Hematopoietic multipotent progenitor cell treated with erythropoietin and hydrocortisone succinate and interleukin-3 and kit ligand, for 6 days (in vitro differentiated cells): ENCODE measurements around the gene NDUFS3.

Experiments
- DNase-seq: peaks from one replicate; pipeline ENCODE4 v3.0.0-alpha.2; 2015

NDUFS3 gene

DNA sequence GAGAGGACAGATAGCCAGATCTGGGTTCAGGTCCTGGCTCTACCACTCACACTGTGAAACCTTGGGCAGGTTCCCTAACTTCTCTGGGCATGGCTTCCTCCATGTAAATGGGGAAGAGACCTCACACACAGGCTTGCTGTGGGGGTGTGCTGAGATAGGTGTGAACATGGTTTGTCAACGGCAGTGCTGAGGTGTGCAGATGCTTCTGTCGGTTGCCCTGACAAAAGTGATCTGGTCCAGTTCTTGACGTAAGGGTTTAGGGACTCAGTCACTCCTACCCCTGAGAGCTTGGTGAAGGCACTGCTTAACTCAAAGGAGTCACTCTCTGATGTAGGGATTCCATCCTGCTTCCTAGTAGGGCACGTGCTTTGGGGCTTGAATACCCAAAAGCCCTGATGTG lies 13.4 kb downstream of the NDUFS3 start:
- DNase-seq: no peak

DNA sequence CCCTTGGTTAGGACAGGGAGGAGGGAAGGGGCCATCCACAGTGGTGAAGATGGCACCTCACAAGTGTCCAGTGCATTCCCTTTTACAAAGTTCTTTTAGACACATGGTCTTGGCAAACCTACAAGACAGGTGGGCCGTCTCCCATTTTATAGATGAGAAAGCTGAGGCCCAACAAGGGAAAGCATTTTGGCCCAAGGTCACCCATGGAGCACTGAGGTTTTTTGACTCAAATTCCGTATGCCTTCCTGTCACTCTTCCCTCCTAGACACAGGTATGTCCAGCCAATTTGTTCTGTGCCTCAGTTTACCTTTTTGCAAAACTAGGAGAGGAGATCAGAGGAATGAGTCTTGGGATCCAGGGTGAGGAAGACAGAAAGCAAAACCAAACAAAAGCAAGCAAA lies 14.1 kb downstream of the NDUFS3 start:
- DNase-seq: no peak

DNA sequence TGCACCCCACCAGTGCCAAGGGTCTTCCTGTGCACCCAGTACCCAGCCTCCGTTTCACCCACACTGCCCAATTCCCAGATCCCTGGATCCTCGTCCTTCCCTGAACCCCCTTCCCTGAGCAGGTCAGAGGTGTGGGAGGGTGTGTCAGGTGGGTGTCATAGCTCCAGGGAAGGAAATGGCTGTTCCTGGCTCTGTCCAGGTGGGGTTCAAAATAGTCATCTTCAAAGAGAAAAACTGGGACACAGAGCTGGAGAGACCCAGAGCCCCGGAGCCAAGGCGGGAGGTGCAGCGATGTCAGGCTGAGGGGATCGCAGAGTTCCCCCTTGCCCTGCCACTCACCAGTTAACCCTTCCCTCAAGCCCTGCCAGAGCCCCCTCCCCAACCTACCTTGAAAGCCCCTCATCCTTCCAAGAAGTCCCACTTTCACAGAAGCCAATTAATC lies 14.6 kb downstream of the NDUFS3 start:
- DNase-seq: no peak

DNA sequence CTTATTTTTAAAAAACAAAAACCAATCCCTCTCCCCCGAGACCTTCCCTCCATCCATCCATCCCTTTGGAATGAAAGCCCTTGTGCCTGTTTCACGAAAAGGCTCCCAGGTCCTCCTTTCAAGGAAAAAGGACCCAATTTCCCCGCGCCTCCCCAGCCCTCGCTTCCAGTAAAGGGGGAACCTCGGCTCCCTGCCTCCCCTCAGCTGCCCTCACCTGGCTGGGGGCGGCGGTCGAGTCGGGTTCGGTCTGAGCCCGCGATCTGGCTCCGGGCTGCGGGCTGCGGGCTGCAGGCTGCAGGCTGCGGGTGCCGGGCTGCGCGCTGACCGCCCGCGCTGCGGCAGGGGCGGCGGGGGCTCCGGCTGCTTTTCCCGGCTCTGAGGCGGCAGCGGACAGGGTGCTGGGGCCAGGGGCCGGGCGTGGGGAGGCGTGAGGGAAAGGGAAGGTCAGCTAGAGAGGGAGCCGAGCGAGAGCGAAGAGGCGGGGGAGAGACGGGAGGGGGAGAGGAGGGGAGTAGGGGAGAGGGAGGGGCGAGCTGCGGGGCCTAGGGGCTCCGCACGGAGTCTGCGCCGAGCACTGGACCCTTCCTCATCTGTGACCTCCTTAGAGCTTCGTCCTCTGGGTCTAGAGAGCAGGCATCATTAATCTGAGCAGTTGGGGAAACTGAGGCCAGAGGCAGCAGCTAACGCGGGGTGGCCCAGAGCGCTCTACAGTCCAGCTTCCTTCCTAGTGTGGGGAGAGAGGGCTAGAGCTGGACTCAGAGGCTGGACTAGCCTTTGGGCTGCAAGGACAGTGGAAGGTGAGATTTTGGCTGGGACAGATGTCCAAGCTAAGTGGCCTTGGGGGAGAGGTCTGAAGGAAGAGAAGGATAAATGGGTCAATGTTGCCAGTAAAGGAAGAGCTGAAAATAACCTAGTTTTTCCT lies 15.3 kb downstream of the NDUFS3 start, which contains the start of gene C1QTNF4:
Gene C1QTNF4 (minus strand): TSS at position 478 of the 922 bp plus-strand sequence. CDS start 3,601 bp downstream, outside the sequence.
- DNase-seq: no peak

DNA sequence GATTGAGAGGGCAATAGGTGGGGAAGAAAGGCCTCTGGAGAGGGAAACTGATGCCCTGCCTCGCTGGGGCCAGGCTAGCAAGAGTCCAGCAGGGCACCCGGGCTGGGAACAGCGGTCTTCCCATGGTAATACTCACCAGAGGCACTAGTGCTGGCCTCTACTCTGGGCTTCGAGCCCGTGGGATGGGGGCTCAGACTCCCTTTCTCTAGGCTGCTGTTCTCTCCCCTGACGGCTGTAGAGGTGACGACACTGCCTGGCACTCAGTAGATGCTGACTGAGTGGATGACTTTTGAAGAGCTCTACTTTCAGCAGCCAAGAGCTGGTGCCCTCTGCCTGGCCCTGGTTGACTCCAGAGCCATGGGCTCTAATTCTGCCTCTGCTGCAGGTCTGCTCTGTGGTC lies 16.2 kb downstream of the NDUFS3 start:
- DNase-seq: no peak

DNA sequence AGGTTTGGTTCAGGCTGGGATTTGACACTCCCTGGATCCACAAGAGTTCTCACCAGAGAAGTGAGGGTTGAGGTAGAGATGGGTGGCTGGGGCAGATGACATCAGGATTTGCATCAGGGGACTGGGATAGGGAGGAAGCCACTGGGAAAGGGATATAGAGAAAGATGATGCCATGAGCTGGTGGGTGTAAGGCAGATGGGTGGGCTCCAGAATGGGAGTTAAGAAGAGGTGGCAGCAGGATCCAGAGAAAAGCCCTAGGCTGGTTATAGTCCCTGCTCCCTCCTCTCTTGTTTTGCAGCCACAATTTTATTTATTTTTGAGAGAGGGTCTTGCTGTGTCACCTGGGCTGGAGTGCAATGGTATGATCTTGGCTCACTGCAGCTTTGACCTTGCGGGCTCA lies 17.1 kb downstream of the NDUFS3 start:
- DNase-seq: no peak

DNA sequence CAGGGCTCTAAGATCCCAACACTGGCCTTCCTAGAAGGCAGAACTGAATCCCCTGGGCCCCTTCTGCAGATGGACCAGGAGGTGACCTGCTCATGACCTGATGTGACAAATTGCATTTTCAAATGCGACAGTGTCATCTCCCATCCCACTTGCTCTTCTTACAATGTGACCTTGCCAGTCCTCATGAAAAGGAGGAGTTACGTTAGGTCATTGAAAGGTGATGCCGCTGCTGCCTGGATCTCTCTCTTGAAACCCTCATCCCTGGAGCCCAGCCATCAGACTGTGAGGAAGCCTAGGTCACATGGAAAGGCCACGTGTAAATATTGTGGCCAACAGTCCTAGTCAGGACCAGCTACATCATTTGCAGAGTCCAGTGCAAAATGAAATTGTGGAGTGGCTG lies 21.0 kb downstream of the NDUFS3 start:
- no peak for DNase-seq

DNA sequence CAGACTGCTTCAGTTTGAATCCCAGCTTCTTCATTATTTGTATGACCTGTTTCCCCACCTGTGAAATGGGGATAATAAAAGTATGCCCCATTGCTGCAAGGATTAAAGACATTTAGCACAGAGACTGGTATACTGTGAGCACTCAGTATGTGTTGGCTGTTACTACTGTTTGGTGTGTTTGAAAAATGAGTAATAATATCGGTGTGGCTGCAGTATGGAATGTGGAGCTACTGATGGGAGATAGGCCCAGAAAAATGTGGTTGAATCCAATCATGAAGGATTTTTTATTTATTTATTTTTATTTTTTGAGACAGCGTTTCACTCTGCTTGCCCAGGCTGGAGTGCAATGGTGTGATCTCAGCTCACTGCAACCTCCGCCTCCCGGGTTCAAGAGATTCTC lies 24.4 kb downstream of the NDUFS3 start:
- no peak for DNase-seq

DNA sequence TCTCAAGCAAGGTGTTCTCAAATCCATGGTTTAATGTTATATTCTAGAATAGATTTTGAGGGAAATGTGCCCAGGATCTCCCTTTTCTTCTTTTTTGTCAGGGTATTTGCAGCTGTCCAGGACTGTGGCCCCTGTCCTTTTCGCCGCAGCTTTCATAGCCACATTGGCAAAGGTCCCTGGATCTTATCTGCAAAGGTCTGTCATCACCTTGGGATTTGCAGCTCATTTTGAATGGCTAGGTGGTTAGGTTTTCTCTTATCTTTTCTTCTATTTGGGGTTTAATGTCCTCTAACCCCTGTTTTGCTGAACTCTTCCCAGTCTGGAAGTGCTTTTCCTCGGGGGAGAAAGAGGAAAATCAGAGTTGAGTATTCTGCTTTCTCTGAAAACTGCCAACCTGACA lies 27.0 kb downstream of the NDUFS3 start:
- no peak for DNase-seq

DNA sequence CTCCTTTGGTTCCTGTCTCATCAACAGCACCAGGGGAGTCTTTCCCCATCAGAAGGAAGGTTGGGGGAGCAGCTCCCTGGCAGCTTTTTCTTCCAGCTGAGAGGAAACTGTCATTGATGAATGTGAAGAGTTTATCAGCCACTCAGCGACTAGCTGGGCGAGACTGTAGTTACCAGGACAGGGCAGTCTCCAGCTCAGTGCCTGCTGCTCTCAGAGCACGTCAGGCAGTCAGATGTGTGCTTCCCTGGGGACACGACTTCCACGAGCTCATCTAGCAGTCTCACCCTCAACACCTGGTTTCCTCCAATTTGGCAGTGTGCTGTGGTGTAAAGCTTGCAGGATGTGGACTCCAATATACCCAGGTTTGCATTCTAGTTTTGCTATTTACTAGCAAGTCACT lies 27.9 kb downstream of the NDUFS3 start:
- DNase-seq: no peak

DNA sequence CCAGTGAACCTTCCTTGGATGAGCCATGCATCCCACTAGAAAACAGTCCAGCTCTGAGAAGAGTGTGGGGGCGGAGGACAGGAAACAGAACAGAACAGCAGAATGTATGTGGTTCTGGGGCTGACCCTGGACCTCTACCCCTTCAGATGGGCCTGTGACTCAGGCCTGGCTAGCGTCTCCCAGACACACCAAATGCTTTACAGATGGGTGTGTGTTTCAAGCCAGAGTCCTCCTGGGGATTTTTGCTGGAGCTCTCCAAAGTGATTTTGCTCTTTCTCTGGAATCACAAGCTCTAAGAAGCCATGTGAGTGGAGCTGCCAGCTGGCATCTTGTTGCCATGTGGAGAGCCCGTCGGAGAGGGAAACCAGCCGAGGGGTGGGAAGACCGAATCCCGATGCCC lies 28.5 kb downstream of the NDUFS3 start:
- DNase-seq: no peak

DNA sequence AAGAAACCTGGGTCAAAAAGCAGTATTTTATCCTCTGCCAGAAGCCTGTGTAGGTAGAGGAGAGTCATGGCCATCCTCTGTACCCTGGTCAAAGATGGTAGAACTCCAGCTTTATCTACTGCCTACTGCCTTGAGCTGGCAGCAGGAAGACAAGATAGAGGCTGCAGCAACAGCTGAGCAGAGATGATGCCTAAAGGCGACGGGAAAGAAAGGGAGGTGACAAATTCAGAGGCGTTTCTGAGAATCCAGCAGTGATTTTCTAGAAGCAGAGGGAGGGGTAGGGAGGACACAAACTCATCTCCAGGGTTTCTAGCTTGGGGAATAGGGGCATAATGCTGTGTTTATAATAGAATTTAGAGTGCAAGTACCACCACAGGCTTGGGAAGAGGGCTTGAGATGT lies 30.8 kb downstream of the NDUFS3 start:
- DNase-seq: peak; percentile 78

DNA sequence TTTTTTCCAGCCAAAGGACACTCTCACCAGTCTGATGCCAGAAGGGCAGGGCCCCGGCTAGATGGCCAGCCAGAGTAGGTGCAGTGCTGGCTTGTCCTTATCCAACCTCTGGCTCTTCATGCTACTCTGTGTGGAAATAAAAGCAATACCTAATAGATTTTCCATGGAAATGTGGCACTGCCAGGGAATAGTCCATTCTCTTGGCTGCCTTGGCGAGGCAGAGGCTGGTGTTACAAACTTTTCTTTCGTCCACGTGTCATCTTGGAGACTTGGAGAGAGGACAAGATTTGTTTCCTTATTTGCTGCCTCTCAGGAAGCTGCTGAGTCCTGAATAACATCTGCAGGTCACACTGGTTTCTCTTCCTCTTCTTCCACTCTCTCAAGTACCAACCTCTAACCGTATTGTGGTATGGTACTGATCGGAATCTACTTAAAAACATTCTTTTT lies 32.5 kb downstream of the NDUFS3 start:
- DNase-seq: peak; percentile 36

DNA sequence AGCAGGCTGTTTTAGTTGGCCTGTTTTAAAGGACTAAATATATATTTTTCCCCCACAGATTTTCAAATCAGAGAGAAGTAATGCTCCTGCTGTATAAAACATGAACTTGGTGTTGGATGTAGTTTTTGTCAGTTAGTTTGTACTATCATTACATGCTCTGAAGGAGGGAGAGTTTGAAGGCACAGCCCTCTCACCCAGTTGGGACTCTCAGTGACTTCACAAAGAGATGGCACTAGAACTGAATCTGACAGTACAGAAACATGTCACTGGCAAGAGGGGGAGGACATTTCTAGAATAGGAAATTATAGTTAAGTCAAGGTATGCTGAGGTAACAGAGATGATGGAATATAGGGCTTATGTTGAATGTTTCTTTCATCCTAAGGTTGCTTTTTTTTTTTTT lies 36.4 kb downstream of the NDUFS3 start:
- DNase-seq: no peak

DNA sequence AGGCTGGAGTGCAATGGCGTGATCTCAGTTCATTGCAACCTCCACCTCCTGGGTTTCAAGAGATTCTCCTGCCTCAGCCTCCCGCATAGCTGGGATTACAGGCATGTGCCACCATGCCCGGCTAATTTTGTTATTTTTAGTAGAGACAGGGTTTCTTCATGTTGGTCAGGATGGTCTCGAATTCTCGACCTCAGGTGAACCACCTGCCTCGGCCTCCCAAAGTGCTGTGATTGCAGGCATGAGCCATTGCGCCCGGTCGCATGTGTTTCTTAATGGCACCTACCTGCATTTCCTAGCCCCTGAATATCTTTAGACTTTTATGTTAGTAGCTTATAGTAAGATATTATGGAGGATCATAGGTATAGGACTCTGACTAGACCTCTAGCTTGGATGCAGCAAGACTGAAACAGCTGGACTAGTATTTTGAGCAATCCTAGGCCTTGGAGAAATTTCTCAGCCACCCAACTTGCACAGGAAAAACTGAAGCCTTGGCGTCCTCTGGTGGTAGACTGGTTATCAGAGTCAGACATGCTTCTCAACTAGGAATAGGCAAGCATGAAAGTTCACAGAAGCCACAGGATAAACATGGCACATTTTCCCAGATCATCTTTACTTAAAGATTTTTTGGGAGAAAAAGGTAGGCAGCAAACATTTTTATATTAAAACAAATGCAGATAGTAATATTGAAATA lies 38.0 kb downstream of the NDUFS3 start:
- peak; percentile 78 for DNase-seq

DNA sequence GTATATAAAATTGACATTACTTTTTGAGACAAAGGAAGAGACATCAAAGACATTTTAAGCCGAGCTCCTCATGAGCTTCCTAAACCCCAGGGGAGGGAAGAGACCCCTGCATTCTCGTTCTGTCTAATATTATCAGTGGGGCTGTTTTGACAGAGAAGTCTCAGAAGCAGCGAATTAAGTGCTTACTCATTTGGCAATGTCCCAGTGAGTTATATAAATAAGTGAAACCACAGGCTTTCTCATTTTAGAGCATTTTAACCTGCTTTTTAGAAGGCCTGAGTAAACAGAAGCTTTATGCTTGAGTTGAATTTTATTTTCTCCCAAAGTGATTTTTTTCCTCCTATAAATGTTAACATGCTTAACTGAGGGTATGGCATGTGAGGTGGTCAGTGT lies 38.5 kb downstream of the NDUFS3 start:
- no peak for DNase-seq

DNA sequence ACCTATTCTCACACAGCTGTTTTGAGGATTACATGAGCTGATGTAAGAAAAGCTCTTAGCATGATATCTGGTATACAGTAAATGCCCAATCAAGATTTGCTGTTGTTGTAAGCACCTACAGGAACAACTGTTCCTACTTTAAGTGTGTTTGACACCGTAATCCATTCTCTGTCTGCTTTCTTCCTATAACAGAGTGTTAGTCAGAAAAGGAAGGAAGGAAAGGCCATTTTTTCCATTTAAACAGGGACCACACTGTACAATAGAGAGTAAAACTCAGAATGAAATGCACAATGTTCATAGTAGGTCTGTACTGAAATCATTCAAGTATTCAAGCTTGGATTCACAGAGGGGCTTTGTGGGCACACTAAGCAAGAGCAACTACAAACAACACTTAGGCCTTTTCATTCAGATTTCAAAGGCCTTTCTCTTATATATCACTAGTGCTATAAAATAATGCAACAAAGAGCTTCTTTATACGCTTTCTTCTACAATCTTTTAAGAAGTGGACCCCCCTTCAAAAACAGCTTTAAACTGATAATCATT lies 42.0 kb downstream of the NDUFS3 start:
- no peak for DNase-seq

DNA sequence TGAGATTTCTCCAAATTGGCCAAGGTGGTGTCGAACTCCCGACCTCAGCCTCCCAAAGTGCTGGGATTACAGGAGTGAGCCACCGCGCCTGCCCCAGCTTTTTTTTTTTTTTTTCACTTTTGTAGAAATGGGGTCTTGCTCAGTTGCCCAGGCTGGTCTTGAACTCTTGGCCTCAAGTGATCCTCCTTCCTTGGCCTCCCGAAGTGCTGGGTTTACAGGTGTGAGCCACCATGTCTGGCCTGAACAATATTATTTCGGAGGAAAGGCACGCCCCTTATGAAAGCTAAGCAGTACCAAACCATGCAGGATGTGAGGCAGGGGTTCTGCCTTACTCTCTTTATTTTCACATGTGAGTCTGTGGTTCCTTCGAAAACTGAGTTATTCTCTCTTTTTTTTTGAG lies 47.4 kb downstream of the NDUFS3 start:
- no peak for DNase-seq

DNA sequence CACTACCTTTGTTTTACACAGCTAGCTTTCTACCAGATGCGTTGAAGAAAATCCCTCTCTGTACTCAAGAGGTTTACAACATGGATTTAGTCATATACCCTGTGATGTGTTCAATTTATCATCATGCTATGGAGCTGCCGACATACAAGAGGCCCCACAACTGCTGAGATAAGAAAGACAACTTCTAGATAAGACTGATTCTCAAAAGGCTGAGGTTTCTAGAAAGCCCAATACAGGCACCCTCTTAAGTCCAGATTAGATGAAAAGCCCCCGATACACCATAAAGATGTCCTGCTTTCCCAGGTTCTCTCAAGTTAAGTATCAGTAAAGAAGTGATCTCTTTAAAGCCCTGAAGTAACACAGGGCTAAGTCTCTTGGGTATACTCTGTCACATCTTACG lies 49.2 kb downstream of the NDUFS3 start:
- DNase-seq: no peak

DNA sequence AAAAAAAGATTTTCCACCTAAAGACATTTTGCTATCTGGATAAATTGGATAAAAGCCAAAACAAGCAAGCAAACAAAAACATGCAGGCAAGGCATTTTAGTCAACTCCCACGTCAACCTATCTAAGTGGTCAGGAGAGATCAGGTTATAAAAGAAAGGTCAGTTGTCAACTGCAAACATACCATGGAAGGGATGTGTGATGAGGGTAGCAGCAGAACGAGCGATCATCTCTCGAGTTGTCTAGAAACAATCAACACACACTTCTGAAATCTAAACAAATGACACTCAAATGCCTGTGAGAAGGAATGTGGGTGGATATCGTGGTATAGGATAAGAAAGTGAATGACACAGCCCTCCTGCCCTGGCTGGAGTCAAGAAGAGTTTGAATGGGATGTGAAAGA lies 52.6 kb downstream of the NDUFS3 start:
- DNase-seq: no peak
